Measurements from ENCODE around the gene PADI1.

The PADI1 gene

GRCh38 chr1:17290553-17290952, 85.6 kb downstream of the PADI1 start:
- TF ChIP-seq CTCF (IDR thresholded peaks at IDR 0.05; ENCODE audit: insufficient read depth, low read length, poor library complexity, severe bottlenecking) (no peak), EZH2phosphoT487 (conservative IDR thresholded peaks at IDR 0.05; ENCODE audit: low read length) (no peak)
- Histone ChIP-seq H3K4me3 (ENCODE audit: insufficient read depth, low read length, poor library complexity, severe bottlenecking) (no peak overlapping the region), H3F3A (ENCODE audit: insufficient read depth) (no peaks in the 10 kb centered on the region), H3K79me2 (ENCODE audit: insufficient read depth, low read length) (no peaks in the 10 kb centered on the region), H3K36me3 (ENCODE audit: low read length) (no peaks in the 10 kb centered on the region), H4K20me1 (ENCODE audit: low read depth, low read length) (no peaks in the 10 kb centered on the region), H3K9me3 (ENCODE audit: insufficient read depth, low read length) (no peaks in the 10 kb centered on the region), H3K4me2 (ENCODE audit: low read depth, low read length, poor library complexity, severe bottlenecking) (no peak overlapping the region), H2AFZ (ENCODE audit: low read depth, low read length, severe bottlenecking) (no peak overlapping the region), H3K9ac (ENCODE audit: low read length) (no peak overlapping the region), H3K9me2 (replicated peaks; ENCODE audit: insufficient read depth, low read length) (no peaks in the 10 kb centered on the region), H3K27ac (ENCODE audit: low read depth, low read length) (no peak overlapping the region), H3K27me3 (ENCODE audit: low read length) (no peaks in the 10 kb centered on the region)

GRCh38 chr1:17292299-17293160, 87.6 kb downstream of the PADI1 start:
- no peaks in the 10 kb centered on the region for H3K9me3 ChIP-seq (ENCODE audit: insufficient read depth, low read length)
- H3K27me3 ChIP-seq (ENCODE audit: low read length): no peaks in the 10 kb centered on the region
- H4K20me1 ChIP-seq (ENCODE audit: low read depth, low read length): no peaks in the 10 kb centered on the region
- no peak overlapping the region for H3K4me2 ChIP-seq (ENCODE audit: low read depth, low read length, poor library complexity, severe bottlenecking)
- H3K9me2 ChIP-seq (replicated peaks; ENCODE audit: insufficient read depth, low read length): no peaks in the 10 kb centered on the region
- no peak overlapping the region for H3K4me3 ChIP-seq (ENCODE audit: insufficient read depth, low read length, poor library complexity, severe bottlenecking)
- H3K27ac ChIP-seq (ENCODE audit: low read depth, low read length): no peak overlapping the region
- no peaks in the 10 kb centered on the region for H3K79me2 ChIP-seq (ENCODE audit: insufficient read depth, low read length)
- no peaks in the 10 kb centered on the region for H3K36me3 ChIP-seq (ENCODE audit: low read length)
- H3F3A ChIP-seq (ENCODE audit: insufficient read depth): no peaks in the 10 kb centered on the region
- TF ChIP-seq CTCF (IDR thresholded peaks at IDR 0.05; ENCODE audit: insufficient read depth, low read length, poor library complexity, severe bottlenecking) (no peak), EZH2phosphoT487 (conservative IDR thresholded peaks at IDR 0.05; ENCODE audit: low read length) (no peak)
- no peak overlapping the region for H3K9ac ChIP-seq (ENCODE audit: low read length)
- no peak overlapping the region for H2AFZ ChIP-seq (ENCODE audit: low read depth, low read length, severe bottlenecking)

- Histone ChIP-seq H3K9me2 (replicated peaks; ENCODE audit: insufficient read depth, low read length) (no peaks in the 10 kb centered on the region), H3F3A (ENCODE audit: insufficient read depth) (no peaks in the 10 kb centered on the region), H3K36me3 (ENCODE audit: low read length) (no peaks in the 10 kb centered on the region), H3K79me2 (ENCODE audit: insufficient read depth, low read length) (no peaks in the 10 kb centered on the region), H3K9me3 (ENCODE audit: insufficient read depth, low read length) (no peaks in the 10 kb centered on the region), H3K27ac (ENCODE audit: low read depth, low read length) (no peak overlapping the region), H3K9ac (ENCODE audit: low read length) (no peak overlapping the region), H3K27me3 (ENCODE audit: low read length) (no peaks in the 10 kb centered on the region), H3K4me3 (ENCODE audit: insufficient read depth, low read length, poor library complexity, severe bottlenecking) (no peak overlapping the region), H4K20me1 (ENCODE audit: low read depth, low read length) (no peaks in the 10 kb centered on the region), H2AFZ (ENCODE audit: low read depth, low read length, severe bottlenecking) (no peak overlapping the region), H3K4me2 (ENCODE audit: low read depth, low read length, poor library complexity, severe bottlenecking) (no peak overlapping the region)
- no peak for TF ChIP-seq EZH2phosphoT487 (conservative IDR thresholded peaks at IDR 0.05; ENCODE audit: low read length)
- no peak for TF ChIP-seq CTCF (IDR thresholded peaks at IDR 0.05; ENCODE audit: insufficient read depth, low read length, poor library complexity, severe bottlenecking)
These were observed 88.9 kb downstream of the PADI1 start for GRCh38 chr1:17293681-17294425.

All from SU-DHL-6 (cell line).